NCI-H526 treated with DMSO at 0.1 percent for 48 hours (cell line): ENCODE measurements around the gene PLD1.
A peak's percentile ranks its signal among the peaks of the same experiment; 100 is the strongest.
"Not testable (repeated sequence)": the region's sequence is repeated elsewhere in the genome, so short reads cannot be mapped to it uniquely, and the experiment has no call there.

ENCODE experiments used
- DNase-seq: peaks from one replicate; lab custom pipeline; 2025; lab: John Stamatoyannopoulos, UW

The PLD1 gene

DNA sequence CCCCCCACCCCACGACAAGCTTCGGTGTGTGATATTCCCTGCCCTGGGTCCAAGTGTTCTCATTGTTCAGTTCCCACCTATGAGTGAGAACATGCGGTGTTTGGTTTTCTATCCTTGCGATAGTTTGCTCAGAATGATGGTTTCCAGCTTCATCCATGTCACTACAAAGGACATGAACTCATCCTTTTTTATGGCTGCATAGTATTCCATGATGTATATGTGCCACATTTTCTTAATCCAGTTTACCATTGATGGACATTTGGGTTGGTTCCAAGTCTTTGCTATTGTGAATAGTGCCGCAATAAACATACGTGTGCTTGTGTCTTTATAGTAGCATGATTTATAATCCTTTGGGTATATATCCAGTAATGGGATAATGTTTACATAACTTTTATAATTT is 4.4 kb upstream of the PLD1 start:
- not testable (repeated sequence) for DNase-seq

DNA sequence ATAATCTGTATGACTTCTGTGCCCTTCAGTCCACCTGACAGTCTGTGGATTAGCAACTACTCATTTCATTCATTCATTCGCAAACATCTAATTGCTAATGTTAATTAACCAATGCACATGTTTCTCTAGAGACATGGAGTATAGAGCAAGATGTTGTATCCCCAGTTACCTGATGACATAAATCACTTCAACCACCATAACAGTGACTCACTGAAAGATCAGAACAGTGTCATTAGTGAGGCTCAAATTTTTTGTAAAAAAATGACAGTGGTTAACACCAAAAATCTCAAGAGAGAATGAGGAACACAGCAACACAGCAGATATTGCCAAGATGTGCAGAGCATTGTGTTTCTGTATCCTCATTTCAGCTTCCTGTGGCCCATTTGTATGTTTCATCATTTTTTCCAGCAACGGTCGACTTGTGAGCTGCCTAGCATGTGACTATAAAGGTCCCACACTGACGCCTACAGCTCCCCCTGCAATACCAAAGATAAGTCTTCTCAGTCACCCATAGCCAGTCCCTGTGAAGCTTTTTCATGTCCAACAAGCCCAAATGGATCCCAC is 3.7 kb upstream of the PLD1 start:
- DNase-seq = no peak

DNA sequence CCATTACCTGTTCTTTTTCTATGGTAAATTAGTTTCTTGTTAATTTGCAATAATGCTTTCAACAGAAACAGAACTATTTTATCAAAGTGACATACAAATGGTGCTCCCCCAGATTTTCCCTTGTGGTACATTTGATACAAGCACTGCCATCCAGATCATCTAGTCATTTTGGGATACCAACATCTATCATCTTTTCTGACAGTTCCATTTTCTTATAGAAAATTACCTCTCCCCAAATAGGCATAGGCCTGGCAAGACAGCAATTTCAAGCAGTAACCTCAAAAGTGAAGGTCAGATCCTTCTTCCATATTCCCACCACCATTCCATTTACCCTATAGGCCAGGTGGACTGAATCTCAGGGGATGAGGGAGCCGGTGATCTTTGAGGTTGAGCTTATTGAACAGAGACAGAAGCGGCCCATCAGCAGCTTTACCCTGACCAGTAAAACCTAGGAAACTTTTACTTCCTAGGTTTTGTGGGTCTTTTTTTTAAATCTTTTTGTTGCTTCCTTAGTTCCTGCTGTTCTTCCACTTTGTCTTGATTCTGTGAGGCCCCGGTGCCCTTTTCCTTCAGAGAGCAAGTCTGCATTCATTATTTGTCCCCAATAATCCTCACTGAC is 3.1 kb upstream of the PLD1 start:
- DNase-seq = no peak

DNA sequence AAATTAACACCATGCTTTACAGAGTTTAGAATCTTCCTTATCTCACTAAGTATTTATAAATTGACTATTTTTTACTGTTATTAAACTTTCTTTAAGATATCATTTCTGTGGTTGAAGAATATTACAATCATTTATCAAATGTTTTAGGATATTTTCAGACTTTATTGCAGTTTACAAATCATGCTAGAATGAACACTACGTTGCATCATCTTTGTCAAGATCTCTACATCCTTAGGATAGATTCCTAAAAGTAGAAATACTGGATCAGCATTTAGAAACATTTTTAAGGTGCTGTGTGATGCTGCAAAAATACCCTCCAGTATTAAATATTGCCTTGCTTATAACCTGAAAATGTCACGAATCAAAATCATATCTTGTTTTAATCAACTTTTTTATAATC is 2.5 kb upstream of the PLD1 start:
- no peak for DNase-seq

DNA sequence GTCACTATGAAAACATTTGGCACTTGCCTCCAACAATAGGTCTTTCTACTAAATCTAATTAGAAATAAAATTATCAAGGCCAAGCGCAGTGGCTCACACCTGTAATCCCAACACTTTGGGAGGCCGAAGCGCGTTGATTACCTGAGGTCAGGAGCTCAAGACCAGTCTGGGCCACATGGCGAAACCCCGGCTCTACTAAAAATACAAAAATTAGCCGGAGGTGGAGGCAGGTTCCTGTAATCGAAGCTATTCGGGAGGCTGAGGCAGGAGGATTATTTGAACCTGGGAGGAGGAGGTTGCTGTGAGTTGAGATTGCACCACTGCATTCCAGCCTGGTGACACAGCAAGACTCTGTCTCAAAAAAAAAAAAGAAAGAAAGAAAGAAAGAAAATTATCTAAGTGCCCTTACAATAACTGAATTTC is 1.6 kb upstream of the PLD1 start:
- no peak for DNase-seq

DNA sequence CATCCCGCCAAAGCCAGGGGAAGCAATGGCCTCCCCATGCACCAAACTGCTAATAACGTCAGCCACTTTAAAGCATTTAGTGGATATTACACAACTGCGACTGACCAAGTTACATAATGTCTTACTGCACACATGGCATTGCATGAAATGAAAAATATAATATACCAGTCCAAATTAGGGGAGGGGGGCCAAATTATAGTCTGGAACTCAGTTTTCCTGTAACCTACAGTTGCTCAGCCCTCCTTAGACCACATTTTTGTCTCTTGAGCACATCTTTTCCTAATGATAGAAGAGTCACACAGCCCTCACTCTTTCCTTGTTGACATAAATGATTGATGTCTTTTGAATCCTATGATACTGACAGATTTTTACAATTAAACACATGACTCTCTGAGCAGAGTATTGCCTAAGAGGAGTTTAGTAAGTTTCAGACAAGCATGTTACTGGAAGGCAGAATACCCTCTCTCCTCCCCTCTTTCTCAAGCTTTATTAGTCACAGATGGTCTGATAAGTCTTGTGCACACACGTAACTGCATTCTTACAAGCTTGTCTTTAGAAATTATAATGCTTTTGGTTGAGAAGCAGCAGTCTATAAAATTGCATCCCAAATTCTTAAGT is 1.1 kb upstream of the PLD1 start:
- no peak for DNase-seq

DNA sequence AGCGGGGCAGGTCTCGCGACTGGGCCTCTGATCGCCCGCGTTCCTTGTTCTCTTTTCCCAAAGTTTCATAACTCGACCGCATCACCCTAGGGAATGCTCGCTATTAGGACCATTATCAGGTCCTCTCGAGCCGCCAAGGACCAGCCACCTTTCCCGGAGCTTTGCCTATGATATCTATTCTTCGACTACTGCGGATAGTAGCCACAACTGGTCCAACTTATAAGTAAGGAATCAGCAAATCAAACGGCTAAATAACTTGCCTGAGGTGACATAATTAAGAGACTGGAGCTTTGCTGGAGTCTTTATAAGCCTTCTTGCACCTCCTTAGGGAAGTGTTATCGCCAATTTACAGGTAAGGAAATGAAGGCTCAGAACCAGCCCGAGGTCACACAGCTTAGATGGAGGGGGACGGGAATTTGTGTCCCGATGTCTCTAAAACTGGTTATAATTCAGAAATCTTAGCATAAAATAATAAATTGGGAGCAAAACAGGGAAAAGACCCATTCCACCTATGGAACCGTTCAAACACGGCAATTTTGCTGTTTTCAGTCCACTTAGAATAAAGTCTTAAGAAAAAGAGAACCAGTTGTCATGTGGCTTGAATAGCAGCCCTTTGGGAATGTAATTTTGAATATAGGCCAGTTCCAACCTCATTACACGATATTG is 479 bp upstream of the PLD1 start:
- DNase-seq = peak; percentile 83

DNA sequence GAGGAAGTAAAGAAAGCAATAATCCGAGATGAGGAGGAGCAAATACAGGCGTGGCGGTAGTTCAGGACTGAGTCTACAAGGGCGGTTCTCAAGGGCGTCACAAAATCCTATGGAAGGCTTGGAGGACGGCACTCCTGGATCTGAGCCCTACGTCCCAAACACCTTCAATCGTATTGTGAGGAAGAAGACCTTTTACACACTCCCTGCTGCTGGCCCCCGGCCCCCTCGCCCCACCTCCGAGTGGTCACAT is 747 bp downstream of the PLD1 start:
- peak; percentile 67 for DNase-seq

DNA sequence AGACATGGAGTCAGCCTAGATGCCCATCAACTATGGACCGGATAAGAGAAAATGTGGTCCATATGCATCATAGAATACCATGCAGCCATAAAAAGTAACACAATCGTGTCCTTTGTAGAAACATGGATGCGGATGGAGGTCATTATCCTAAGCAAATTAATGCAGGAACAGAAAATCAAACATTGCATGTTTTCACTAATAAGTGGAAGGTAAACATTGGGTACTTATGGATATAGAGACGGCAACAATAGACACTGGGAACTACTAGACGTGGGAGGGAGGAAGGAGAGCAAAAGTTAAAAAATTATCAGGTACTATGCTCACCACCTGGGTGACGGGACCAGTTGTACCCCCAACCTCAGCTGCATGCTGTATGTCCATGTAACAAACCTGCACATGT is 2.5 kb downstream of the PLD1 start:
- no peak for DNase-seq

DNA sequence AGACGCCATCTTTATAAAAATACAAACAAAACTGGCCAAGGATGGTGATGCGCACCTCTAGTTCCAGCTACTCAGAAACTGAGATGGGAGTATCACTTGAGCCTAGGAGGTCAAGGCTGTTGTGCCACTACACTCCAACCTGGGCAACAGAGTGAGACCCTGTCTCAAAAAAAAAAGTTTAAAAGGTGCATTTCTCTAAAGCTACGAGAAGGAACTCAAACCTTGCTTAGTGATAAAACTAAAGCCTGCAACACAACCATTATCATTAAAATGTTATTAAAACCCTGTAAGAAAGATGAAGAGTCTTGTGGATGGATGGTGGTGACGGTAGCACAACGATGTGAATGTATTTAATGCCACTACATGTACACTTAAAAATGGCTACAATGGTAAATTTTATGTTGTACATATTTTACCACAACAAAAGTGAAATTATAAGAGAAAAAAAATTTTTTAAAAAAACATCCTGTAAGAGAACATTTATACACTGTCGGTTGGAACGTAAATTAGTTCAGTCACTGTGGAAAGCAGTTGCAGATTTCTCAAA is 3.1 kb downstream of the PLD1 start:
- no peak for DNase-seq

DNA sequence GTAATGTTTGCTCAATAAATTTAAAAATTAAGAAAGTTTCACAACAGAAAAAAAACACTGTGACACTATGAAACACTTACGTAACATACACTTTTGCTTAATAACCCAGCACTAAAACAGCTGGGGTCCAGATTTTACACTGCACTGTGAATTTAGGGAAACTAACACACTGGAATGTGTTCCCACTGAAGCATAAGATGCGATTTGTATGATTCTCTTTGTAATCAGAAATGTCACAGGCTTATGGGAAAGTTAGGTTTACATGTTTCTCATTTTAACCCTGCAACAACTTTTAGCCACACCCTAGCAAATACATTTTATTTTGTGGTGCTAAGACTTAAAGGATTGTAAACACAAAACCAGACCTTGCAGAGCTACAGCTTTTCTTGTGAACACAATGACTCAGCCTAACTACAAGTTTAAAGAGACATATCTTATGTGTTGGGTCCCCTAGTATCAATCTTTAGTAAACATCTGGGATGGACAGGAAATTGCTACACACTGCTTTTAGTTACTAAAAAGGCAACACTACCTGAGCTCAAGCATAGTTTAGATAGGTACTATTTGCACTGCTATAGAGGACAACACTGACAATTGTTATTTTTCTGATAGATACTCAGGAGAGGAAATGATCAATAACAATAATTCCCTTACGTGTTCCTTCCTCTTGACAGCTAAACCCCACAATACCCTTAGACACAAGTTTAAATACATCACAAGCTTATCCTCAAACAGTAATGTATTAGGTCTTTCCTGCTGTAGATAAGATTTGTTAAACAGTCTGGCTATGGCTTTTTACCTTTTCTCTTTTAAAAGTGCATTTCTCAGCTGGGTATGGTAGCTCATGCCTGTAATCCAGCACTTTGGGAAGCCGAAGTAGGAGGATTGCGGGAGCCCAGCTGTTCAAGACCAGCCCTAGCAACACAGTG is 3.8 kb downstream of the PLD1 start:
- DNase-seq = no peak

DNA sequence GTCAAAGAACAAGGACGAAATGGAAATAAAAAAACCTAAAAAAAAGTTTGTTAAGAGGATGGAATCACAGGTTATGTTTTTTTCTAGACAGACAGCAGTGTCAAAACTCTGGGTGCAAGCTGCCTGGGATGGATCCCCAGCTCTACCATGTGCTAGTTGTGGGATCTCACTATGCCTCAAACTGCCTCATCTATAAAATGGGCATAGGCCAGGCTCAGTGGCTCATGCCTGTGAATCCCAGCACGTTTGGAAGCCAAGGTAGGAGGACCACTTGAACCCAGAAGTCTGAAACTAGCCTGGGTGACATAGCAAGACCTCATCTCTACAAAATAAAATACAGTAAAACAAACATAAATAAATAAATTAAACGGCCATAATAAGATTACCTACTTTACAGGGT is 4.6 kb downstream of the PLD1 start:
- DNase-seq = no peak

DNA sequence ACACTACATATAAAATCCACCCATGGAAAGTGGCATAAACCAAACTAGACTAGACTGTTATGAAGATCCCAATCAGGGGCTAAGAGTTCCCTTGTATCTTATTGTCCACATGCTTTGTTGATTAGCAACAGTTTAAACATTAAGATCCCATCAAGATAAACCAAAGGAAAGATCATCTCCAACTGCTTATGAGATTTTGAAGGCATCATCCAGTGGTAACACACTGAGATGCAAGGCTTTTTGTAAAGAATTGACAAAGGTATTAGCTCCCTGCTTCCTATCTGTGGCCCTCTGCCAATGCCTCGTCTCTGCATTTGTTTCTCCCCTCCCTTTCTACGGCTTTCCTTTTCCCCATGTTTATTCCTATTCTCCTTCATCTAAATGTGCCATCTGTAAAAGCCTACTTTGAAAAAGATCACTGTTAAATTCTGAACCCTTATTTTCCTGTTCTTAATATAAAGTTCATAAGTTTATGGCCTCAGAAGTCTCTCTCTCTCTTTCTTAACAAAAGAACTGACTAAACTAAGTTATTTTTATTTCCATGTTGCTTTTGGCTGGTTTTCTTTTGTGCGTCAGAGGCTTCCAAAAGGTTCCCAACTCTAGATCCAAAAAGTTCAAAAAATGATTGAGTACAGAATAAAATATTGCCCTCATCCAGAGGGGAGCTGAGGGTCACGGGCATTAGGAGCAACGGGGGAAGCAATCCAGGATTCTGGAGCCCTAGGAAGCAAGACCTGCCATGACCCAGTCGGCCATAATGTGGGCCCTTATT is 5.5 kb downstream of the PLD1 start:
- no peak for DNase-seq

DNA sequence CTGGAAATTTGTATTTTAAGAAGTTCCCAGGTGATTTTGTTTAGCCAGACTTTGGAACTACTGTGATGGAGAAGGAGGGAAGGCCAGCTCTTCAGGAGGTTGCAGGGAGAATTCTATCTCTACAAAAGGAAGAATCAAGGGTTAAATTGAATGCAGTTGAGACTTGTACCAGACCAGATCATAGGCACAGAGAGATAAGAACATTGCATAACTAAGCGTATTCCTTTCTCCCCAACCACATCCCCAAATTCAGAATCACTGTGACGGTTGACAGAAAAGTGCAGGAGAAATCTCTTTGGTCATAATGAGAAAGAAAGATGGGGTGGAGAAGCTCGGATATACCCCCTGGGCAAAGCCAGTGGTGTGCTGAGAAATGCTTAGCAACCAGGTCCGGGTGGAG is 7.2 kb downstream of the PLD1 start:
- DNase-seq = no peak

DNA sequence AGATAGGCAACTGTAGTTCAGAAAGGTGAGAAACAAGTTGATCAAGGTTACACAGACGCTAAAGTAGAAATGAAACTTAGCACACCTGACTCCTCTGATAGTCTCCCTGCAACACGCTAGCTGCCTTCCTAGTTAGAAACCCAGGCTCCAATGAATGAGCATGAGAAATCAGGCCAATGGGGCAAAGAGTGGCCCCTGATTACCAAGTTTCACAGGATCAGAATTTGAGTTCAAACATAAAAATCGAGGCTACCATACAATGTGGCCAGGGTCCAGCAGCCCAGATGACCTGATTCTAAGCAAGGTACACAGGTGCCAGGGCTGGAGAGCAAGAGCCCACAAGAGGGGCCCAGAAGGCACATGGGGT is 7.7 kb downstream of the PLD1 start:
- no peak for DNase-seq

DNA sequence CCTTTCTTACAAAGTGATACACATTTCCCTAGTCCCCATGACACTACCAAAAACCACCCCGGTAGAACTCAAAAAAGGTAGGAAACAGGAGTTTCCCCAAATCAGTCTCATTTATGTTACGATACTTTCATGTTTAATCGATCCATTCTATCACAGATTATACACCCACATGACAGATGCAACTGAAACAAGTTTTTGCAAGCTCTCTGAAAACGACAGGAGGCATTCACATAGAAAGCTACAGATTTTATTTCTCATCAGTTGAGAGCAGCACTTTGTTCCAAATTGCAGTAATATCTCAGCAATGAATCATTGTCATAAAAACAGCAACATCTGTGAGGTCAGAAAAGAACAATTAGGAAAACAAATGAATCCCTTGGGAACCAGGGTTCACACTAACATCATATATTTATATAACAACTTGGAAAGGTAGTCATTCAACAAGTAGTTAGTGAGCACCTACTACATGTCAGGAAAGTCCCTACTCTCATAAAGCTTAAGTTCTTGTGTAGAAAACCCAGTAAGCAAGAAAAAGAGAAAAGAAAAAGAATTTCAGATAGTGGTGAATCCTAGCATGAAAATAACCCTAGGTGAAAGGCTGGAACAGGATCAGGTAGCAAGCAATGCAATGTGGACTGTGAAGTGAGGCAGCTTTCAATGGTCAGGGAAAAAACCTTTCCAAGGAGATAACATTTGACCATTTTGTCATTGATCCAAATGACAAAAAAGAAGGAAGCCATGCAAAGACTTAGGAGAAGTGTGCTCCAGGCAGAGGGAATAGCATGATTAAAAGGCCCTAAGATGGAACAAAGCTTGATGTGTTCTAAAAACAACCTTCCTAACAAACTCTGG is 8.3 kb downstream of the PLD1 start:
- DNase-seq = no peak

DNA sequence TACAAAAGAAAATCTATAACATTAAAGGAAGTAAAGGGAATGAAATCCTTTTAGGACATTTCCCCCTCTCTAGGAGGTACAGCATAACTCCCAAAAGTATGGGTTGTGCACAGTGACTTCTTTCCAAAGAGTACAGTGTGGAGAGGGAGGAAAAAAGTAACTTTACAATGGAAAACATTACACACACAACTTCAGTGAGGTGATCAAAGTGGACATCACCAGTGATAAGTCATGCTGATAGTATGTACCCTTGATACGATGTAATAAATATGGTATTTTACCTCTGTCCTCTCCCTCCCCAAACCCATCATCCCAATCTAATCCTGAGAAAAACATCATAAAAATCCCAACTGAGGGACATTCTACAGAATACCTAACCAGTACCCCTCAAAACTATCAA is 10.8 kb downstream of the PLD1 start:
- DNase-seq = no peak

DNA sequence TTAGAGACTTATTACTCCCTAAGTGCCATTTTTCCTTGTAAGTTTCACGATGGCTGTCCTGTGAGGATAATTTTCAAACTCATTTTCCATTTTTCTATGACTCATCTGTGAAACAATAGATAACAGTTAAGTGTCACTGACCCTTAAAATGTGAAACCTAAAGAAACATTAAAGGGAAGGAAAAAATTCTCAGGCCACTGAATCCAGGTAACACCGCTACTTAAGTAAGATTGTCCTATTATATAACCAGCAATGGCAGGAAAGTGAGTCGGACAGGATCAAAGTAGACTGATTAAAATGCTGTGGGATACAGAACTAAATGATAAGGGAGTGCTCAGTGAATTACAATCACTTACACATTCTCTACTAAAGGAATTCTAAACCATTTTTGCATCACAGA is 12.4 kb downstream of the PLD1 start:
- DNase-seq = no peak

DNA sequence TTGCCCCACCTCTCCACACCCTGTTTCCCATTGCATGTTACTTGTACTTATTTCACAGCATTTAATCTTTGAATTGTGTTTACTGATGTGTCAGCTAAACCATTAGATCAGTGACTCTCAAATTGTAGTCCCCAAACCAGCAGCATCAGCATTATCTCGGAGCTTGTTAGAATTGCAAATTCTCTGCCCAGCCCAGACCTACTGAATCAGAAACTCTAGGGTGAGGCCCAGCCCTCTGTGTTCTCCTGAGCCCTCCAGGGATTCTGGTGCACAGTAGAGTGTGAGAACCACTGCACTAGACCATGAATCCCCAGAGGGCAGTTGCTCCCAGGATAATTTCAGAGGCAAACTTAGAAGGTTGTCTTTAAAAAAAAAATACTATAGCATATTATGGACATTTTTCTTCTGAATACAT is 13.0 kb downstream of the PLD1 start:
- DNase-seq = peak; percentile 98

DNA sequence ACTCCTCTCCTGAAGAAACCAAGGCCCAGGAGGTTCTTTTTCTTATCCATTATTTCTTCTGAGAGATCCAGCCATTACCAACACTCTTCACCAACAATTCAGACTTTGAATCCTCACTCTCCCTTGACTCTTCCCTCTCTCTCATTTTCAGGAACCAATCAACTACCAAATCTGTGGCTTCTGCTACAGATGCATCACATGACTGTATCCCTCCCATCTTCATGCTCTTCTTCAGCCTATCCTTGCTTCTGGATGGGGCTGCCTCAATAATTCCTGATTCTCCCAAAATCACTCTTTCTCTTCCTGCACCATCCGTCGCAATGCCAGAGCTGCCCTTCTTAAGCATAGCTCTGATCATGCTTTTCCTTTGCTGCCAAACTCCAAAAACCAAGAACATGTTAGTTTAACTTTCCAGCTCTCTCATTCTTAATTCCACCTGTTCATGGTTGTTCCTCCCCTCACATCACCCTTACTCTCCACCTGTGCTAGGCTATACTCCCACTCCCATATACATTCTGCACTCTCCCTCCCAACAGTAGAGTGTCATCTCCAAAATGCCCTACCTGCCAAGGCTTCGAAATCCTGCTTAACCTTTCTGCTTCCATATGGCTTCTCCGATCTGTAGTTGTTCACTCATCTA is 13.5 kb downstream of the PLD1 start:
- DNase-seq = no peak
